Ectodermal cell (in vitro differentiated cells): Measurements from ENCODE around the gene MRPS14.
A peak's percentile ranks its signal among the peaks of the same experiment; 100 is the strongest.
"Not testable (repeated sequence)": the region's sequence is repeated elsewhere in the genome, so short reads cannot be mapped to it uniquely, and the experiment has no call there.

ENCODE experiments used
- H3K27ac ChIP-seq: 2 replicates; pipeline ENCODE4 v1.7.0; 2013; ENCODE audit warnings: mild to moderate bottlenecking, low read depth, low read length; ENCODE audit not compliant: insufficient read depth, poor library complexity, severe bottlenecking
- H3K27me3 ChIP-seq: 2 replicates; pipeline ENCODE4 v1.7.0; 2013; ENCODE audit warnings: mild to moderate bottlenecking, low read length; ENCODE audit not compliant: insufficient read depth, control insufficient read depth, poor library complexity, severe bottlenecking
- H3K36me3 ChIP-seq: one replicate; pipeline ENCODE4 v1.7.0; 2013; ENCODE audit warnings: low read length; ENCODE audit not compliant: control insufficient read depth, insufficient read depth
- H3K4me1 ChIP-seq: one replicate; pipeline ENCODE4 v1.7.0; 2013; ENCODE audit warnings: low read length; ENCODE audit not compliant: control insufficient read depth, insufficient read depth
- H3K4me3 ChIP-seq: 2 replicates; pipeline ENCODE4 v1.7.0; 2013; ENCODE audit warnings: low read depth, low read length, control low read depth; ENCODE audit not compliant: insufficient read depth
- H3K9me3 ChIP-seq: 2 replicates; pipeline ENCODE4 v1.7.0; 2013; ENCODE audit warnings: mild to moderate bottlenecking, low read length, moderate library complexity; ENCODE audit not compliant: control insufficient read depth
- WGBS, 2 experiments: methylation state at CpG; one replicate each; pipeline ENCODE4 v1.1.7; 2013; ENCODE audit warnings: missing lambda C conversion rate in 2 of 2; 5-methylcytosine and 5-hydroxymethylcytosine counted together

MRPS14 gene

DNA sequence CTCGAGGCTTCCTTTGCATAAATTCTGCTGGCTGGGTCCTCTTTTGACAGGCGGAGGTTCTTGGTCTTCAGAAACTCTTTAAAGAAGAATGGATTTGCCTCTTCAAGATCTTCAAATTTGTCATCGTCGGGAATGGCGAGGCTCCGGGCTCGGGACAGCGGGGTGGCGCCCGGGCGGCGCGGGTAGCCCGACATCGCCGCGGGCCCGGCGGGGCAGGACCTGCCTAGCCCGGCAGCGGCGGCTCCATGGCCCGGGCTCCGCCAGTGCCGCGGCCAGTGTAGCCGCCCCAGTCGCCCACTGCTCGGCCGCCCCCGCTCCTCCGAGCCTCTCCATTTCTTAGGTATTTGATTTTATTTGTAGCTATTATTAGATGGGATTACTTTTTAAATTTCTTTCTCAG, 22.3 kb upstream of the MRPS14 start:
- Histone ChIP-seq H3K27ac (no peak overlapping the region), H3K36me3 (no peaks in the 10 kb centered on the region), H3K4me1 (peaks cover 10% of the 10 kb centered on the region), H3K27me3 (no peaks in the 10 kb centered on the region), H3K4me3 (no peak overlapping the region), H3K9me3 (no peaks in the 10 kb centered on the region)
- WGBS, 2 experiments: 97% methylated on average over 26 to 29 of the region's 32 CpGs

DNA sequence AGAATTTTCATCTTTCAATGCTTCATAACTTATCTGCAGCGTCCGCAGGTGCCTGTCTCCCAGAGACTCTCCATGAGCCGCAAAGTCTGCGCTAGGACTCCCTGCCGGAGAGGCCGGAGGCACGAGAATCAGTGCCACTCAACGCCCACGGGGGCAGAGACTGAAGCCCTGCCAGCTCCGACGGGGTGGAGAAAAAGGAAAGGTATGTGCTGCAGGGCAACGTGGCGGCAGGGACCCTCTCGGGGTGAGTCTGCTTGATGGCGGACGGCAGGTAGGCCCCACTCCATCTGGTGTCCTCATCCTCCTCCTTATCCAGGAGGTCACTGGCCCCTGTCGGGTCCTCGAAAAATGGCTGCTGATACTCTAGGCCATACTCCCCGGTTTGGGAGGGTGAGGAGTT, 21.9 kb upstream of the MRPS14 start:
- Histone ChIP-seq H3K4me3 (no peak overlapping the region), H3K36me3 (no peaks in the 10 kb centered on the region), H3K9me3 (no peaks in the 10 kb centered on the region), H3K27me3 (no peaks in the 10 kb centered on the region), H3K4me1 (peaks cover 10% of the 10 kb centered on the region), H3K27ac (no peak overlapping the region)
- WGBS, 2 experiments: 98% methylated on average over 19 of the region's 19 CpGs

DNA sequence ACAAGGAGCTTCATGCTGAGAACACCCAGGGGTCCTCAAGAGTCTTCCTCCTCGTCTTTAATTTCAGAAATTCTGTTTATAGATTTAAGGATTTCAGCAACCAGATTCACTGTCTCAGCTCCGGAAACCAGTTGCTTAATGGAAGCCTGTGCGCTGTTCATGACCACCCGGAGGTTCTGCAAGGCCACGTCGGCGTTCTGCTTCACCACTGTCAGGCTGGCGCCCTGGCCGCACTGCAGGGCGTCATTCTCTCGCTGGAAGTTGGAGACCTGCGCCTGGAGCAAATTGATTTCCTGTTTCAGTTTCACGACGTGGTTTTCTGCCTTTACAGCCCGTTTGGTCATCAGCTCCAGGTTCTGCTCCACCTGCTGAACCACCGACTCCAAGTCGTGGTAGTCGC, 21.4 kb upstream of the MRPS14 start:
- H3K4me1 ChIP-seq, H3K27ac ChIP-seq, H3K4me3 ChIP-seq, H3K27me3 ChIP-seq, H3K9me3 ChIP-seq, H3K36me3 ChIP-seq: not testable (repeated sequence)
- WGBS, 2 experiments: 94 to 95% methylated on average over 18 of the region's 18 CpGs

DNA sequence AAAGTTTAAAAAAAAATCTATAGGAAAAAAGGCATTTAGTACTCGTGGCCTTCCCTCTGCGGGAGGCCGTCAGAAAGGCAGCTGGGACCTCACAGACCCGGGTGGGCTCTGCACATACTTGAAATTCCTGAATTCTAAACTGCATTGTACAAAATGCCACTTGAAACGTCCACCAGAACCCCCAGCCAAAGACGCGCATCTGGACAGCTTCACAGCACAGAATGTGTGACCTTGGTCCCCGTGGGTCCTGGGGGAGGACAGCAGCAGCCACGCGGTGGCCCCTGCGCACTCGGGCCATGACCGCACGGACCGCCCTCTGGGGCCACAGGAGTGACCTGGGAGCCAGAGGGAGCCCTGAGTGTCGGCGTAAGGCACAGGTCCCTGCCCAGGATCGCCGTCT, 20.6 kb upstream of the MRPS14 start:
- H3K36me3 ChIP-seq: no peaks in the 10 kb centered on the region
- no peak overlapping the region for H3K4me3 ChIP-seq
- WGBS, 2 experiments: 81 to 82% methylated on average over 19 of the region's 19 CpGs
- no peaks in the 10 kb centered on the region for H3K27me3 ChIP-seq
- H3K9me3 ChIP-seq: no peaks in the 10 kb centered on the region
- H3K27ac ChIP-seq: peak overlapping the region; percentile 82
- peaks cover 10% of the 10 kb centered on the region for H3K4me1 ChIP-seq

DNA sequence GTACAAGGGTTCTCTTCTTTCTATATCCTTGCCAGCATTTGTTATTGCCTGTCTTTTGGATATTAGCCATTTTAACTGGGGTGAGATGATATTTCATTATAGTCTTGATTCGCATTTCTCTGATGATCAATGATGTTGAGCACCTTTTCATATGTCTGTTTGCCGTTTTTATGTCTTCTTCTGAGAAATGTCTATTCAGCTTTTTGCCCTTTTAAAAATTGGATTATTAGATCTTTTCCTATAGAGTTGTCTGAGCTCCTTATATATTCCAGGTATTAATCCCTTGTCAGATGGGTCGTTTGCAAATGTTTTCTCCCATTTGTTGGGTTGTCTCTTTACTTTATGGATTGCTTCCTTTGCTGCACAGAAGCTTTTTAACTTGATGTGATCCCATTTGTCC, 19.4 kb upstream of the MRPS14 start:
- peaks cover 10% of the 10 kb centered on the region for H3K4me1 ChIP-seq
- H3K27me3 ChIP-seq: no peaks in the 10 kb centered on the region
- no peak overlapping the region for H3K27ac ChIP-seq
- no peaks in the 10 kb centered on the region for H3K36me3 ChIP-seq
- no peak overlapping the region for H3K4me3 ChIP-seq
- WGBS, 2 experiments: 86 to 98% methylated on average over 3 of the region's 3 CpGs
- no peaks in the 10 kb centered on the region for H3K9me3 ChIP-seq

DNA sequence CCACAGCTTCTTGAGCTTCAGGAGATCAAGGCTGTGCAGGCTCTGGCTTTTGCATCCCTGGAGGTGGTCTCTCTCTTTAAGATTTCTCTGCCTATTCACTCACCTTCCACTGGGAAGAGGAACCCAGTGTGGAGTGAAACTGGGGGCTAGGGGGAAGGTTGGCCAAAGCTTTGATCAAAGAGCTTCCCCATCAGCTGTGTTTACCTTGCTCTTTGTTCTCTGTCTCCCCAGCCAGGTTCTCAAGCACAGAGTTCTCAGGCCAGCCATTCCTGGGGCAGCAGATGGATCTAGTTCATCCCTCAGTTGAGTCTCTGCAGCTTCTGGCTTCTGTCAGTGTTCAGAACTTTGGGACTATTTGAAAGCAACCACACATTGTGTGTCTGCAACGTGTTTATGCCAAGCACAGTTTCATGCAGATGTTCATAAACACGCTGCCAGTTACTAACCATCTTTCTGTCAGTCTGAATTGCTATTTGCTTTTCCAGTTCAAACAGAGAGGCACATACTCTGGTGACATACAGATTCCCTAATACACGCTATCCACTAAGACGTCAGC, 17.2 kb upstream of the MRPS14 start:
- Histone ChIP-seq H3K36me3 (no peaks in the 10 kb centered on the region), H3K27me3 (no peaks in the 10 kb centered on the region), H3K9me3 (no peaks in the 10 kb centered on the region), H3K4me3 (no peak overlapping the region), H3K4me1 (peaks cover 15% of the 10 kb centered on the region), H3K27ac (no peak overlapping the region)
- WGBS, 2 experiments: 82 to 88% methylated on average over 4 of the region's 4 CpGs

DNA sequence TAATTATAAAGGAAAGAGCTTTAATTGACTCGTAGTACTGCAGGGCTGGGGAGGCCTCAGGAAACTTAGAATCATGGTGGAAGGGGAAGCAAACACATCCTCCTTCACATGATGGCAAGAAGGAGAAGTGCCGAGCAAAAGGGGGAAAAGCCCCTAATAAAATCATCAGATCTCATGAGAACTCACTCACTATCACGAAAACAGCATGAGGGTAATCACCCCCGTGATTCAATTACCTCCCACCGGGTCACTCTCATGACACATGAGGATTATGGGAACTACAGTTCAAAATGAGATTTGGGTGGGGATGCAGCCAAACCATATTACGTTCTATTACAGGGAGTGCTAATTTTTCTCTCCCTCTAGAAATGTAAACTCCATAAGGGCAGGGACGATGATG, 14.2 kb upstream of the MRPS14 start:
- peaks cover 5% of the 10 kb centered on the region for H3K4me1 ChIP-seq
- no peaks in the 10 kb centered on the region for H3K9me3 ChIP-seq
- H3K4me3 ChIP-seq: no peak overlapping the region
- 74 to 80% methylated on average over 7 of the region's 7 CpGs for WGBS, 2 experiments
- no peaks in the 10 kb centered on the region for H3K36me3 ChIP-seq
- H3K27me3 ChIP-seq: no peaks in the 10 kb centered on the region
- no peak overlapping the region for H3K27ac ChIP-seq

DNA sequence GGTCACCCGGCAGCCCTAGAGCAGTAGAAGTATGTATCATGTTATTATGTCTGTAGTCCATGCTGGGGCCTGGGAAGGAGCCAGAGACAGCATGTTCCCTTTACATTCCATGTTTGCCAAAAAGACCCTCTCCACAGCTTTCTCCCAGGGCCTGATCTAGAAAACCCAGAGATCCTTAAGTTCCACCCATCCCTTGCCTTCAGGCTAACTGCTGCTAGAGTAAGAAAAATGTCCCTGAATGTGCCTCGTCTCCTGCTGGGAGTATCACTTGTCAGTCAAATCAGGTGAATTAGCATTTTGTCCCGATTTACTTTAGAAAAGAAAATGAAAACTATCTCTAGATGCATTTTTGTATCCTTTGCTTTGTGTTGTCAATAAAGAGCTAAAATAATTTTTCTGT, 13.3 kb upstream of the MRPS14 start:
- peaks cover 5% of the 10 kb centered on the region for H3K4me1 ChIP-seq
- no peaks in the 10 kb centered on the region for H3K27me3 ChIP-seq
- no peak overlapping the region for H3K27ac ChIP-seq
- H3K4me3 ChIP-seq: no peak overlapping the region
- no peaks in the 10 kb centered on the region for H3K36me3 ChIP-seq
- H3K9me3 ChIP-seq: no peaks in the 10 kb centered on the region
- 62 to 63% methylated on average over 3 of the region's 3 CpGs for whole genome bisulfite sequencing, 2 experiments

DNA sequence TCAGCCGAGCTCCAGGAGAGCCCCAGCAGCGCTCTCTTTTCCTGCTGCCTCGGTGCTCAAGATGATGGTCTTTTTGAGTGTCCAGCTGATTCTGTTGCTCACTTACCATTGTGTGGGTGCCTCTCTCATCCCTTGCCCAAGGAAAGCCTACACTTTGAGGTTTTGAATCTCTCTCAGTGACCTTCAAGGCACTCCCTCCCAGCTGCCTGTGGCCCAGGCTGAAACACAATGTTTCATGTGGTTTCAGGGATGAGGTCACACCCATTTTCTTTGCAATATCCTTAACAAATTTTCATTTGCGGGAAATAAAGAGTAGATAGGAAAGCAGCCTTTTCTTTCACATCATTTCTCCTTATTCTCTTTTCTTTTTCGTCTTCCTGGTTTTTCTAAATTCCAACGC, 12.6 kb upstream of the MRPS14 start:
- 93 to 95% methylated on average over 4 to 5 of the region's 6 CpGs for WGBS, 2 experiments
- H3K4me3 ChIP-seq: no peak overlapping the region

DNA sequence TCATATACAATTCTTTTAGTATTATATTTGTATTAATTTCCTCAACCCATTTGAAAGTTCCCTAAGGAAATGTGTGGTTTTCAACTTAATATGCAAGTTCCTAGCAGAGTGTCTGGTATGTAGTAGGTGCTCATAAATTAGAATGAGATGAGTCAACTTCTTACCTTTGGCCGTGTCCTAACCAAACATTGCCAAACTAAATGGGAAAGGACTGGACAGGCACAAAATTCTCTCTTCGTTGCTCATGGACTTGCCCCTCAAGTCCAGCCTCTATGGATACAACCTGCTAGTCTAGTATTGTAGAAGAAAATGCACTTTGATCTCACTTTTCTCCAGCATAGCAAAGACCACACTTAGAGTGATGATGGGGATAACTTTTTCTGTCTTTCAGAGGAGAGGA, 11.6 kb upstream of the MRPS14 start:
- peaks cover 5% of the 10 kb centered on the region for H3K4me1 ChIP-seq
- no peak overlapping the region for H3K27ac ChIP-seq
- no peaks in the 10 kb centered on the region for H3K36me3 ChIP-seq
- 91 to 94% methylated on average over 2 of the region's 2 CpGs for WGBS, 2 experiments
- H3K9me3 ChIP-seq: no peaks in the 10 kb centered on the region
- H3K27me3 ChIP-seq: no peaks in the 10 kb centered on the region
- H3K4me3 ChIP-seq: no peak overlapping the region

More for the DNA sequence above, 12.6 kb upstream of the MRPS14 start:
- H3K4me1 ChIP-seq: peaks cover 5% of the 10 kb centered on the region
- H3K36me3 ChIP-seq: no peaks in the 10 kb centered on the region
- no peaks in the 10 kb centered on the region for H3K9me3 ChIP-seq
- H3K27ac ChIP-seq: no peak overlapping the region
- no peaks in the 10 kb centered on the region for H3K27me3 ChIP-seq

DNA sequence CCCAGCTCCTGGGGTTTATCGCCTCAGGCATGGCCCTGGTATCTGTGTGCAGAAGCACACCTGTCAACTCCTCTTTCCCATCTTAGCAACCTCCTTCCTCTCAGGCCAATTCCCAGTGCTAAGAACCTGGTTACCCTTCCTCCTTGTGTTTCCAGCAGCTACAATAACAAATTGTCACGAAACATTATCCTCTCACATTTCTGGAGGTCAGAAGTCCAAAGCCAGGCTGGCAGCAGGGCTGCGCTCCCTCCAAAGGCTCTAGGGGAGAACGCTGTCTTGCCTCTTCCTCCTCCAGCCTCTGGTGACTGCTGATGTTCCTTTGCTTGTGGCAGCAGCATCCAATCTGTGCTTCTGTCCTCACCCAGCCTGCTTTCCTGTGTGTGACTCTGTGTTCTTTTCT, 10.7 kb upstream of the MRPS14 start:
- no peaks in the 10 kb centered on the region for H3K36me3 ChIP-seq
- no peaks in the 10 kb centered on the region for H3K9me3 ChIP-seq
- H3K4me3 ChIP-seq: no peak overlapping the region
- 81 to 90% methylated on average over 4 of the region's 4 CpGs for WGBS, 2 experiments
- H3K27ac ChIP-seq: no peak overlapping the region
- H3K27me3 ChIP-seq: no peaks in the 10 kb centered on the region
- H3K4me1 ChIP-seq: peaks cover 5% of the 10 kb centered on the region
